Activated naive CD4-positive, alpha-beta T cell treated with anti-CD3 and anti-CD28 coated beads for 36 hours (primary cell): ENCODE results near the gene CTXN2. TPM values are rescaled to one million over a fixed set of nuclear protein-coding genes. Genes with fewer than 3 reads are reported as not detected.

Experiments
- CTCF ChIA-PET: fragments of 350-600 bp; sonication (Branson Sonifier 250); formaldehyde crosslinking; loops from one replicate; lab custom pipeline; 2021; ENCODE audit warnings: antibody characterized with exemption; lab: Charles Lee
- DNase-seq: peaks from one replicate; pipeline ENCODE4 v3.0.0-alpha.2; 2020
- H3K27ac Mint-ChIP-seq: one replicate; pipeline ENCODE4 v1.8.0; 2021; ENCODE audit warnings: mild to moderate bottlenecking, mixed read lengths
- H3K27me3 Mint-ChIP-seq: one replicate; pipeline ENCODE4 v1.8.0; 2021; ENCODE audit warnings: low read depth, mixed read lengths
- H3K36me3 Mint-ChIP-seq: one replicate; pipeline ENCODE4 v1.8.0; 2021; ENCODE audit warnings: low read depth, mixed read lengths
- H3K4me1 Mint-ChIP-seq: one replicate; pipeline ENCODE4 v1.8.0; 2021; ENCODE audit warnings: low read depth, mixed read lengths
- H3K4me3 Mint-ChIP-seq: one replicate; pipeline ENCODE4 v1.8.0; 2021; ENCODE audit warnings: mild to moderate bottlenecking, moderate library complexity, mixed read lengths
- H3K9me3 Mint-ChIP-seq: one replicate; pipeline ENCODE4 v1.8.0; 2021; ENCODE audit warnings: mixed read lengths
- intact Hi-C: fragments of 100-400 bp; cut with micrococcal nuclease; formaldehyde crosslinking; loops from one replicate; pipeline ENCODE4 v1.15.1; 2023
- total RNA-seq, 2 experiments: library from RNA; stranded (reverse); gene quantifications; one replicate each; pipeline ENCODE4 v1.2.3, GENCODE V29; 2021

CTXN2 gene
- total RNA-seq = not detected

GRCh38 chr15:48191574-48192225 lies at the start of gene CTXN2:
Gene CTXN2 (plus strand): TSS chr15:48191665. CDS start chr15:48201301, 9,636 bp downstream.
- Mint-ChIP-seq H3K27ac (no peak within 1 kb of the TSS), H3K4me1 (no peaks in the 10 kb centered on the region), H3K36me3 (no peaks in the 10 kb centered on the region), H3K4me3 (no peak within 1 kb of the TSS), H3K27me3 (peaks cover 52% of the 10 kb centered on the region), H3K9me3 (no peaks in the 10 kb centered on the region)
- CTCF ChIA-PET = no interaction called here
- intact Hi-C loops = no loop called here
- no peak for DNase-seq

GRCh38 chr15:48143856-48144255 lies 47.6 kb upstream of the CTXN2 start:
- no peak for DNase-seq
- CTCF ChIA-PET = no interaction called here
- Mint-ChIP-seq H3K9me3 (no peaks in the 10 kb centered on the region), H3K4me1 (no peaks in the 10 kb centered on the region), H3K36me3 (peaks cover 3% of the 10 kb centered on the region), H3K27ac (no peak overlapping the region), H3K27me3 (no peaks in the 10 kb centered on the region), H3K4me3 (no peak overlapping the region)
- intact Hi-C loops = no loop called here

GRCh38 chr15:48144889-48145288 lies 46.6 kb upstream of the CTXN2 start:
- Mint-ChIP-seq H3K27ac (no peak overlapping the region), H3K9me3 (no peaks in the 10 kb centered on the region), H3K27me3 (no peaks in the 10 kb centered on the region), H3K4me1 (no peaks in the 10 kb centered on the region), H3K4me3 (no peak overlapping the region), H3K36me3 (peaks cover 5% of the 10 kb centered on the region)
- CTCF ChIA-PET = no interaction called here
- no peak for DNase-seq
- intact Hi-C loops = no loop called here

GRCh38 chr15:48145923-48146322 lies 45.5 kb upstream of the CTXN2 start:
- Mint-ChIP-seq H3K4me1 (no peaks in the 10 kb centered on the region), H3K27me3 (no peaks in the 10 kb centered on the region), H3K27ac (no peak overlapping the region), H3K9me3 (no peaks in the 10 kb centered on the region), H3K4me3 (no peak overlapping the region), H3K36me3 (peaks cover 7% of the 10 kb centered on the region)
- intact Hi-C loops = no loop called here
- CTCF ChIA-PET = no interaction called here
- DNase-seq = no peak

- no peak overlapping the region for H3K27ac Mint-ChIP-seq
- peaks cover 12% of the 10 kb centered on the region for H3K36me3 Mint-ChIP-seq
- H3K4me1 Mint-ChIP-seq = no peaks in the 10 kb centered on the region
- intact Hi-C loops = no loop called here
- H3K9me3 Mint-ChIP-seq = no peaks in the 10 kb centered on the region
- H3K27me3 Mint-ChIP-seq = no peaks in the 10 kb centered on the region
- CTCF ChIA-PET = interaction anchor here (0.7 kb wide), 1 partner anchor 505 kb away, joined by 4 read pairs; no protein-coding TSS in a partner anchor
- no peak for DNase-seq
- H3K4me3 Mint-ChIP-seq = no peak overlapping the region
Observed at GRCh38 chr15:48147358-48147757, 44.1 kb upstream of the CTXN2 start.

GRCh38 chr15:48149858-48150257 lies 41.6 kb upstream of the CTXN2 start:
- Mint-ChIP-seq H3K4me1 (no peaks in the 10 kb centered on the region), H3K9me3 (no peaks in the 10 kb centered on the region), H3K27ac (no peak overlapping the region), H3K36me3 (peaks cover 17% of the 10 kb centered on the region), H3K27me3 (no peaks in the 10 kb centered on the region), H3K4me3 (no peak overlapping the region)
- no peak for DNase-seq
- CTCF ChIA-PET = no interaction called here
- intact Hi-C loops = no loop called here

GRCh38 chr15:48153526-48153925 lies 37.9 kb upstream of the CTXN2 start:
- Mint-ChIP-seq H3K9me3 (no peaks in the 10 kb centered on the region), H3K36me3 (peaks cover 22% of the 10 kb centered on the region), H3K27me3 (no peaks in the 10 kb centered on the region), H3K27ac (no peak overlapping the region), H3K4me1 (no peaks in the 10 kb centered on the region), H3K4me3 (no peak overlapping the region)
- no peak for DNase-seq
- intact Hi-C loops = no loop called here
- CTCF ChIA-PET = no interaction called here

- peaks cover 2% of the 10 kb centered on the region for H3K27me3 Mint-ChIP-seq
- no peak overlapping the region for H3K27ac Mint-ChIP-seq
- intact Hi-C loops = no loop called here
- CTCF ChIA-PET = no interaction called here
- no peak overlapping the region for H3K4me3 Mint-ChIP-seq
- H3K36me3 Mint-ChIP-seq = peaks cover 15% of the 10 kb centered on the region
- no peaks in the 10 kb centered on the region for H3K9me3 Mint-ChIP-seq
- peaks cover 3% of the 10 kb centered on the region for H3K4me1 Mint-ChIP-seq
- DNase-seq = no peak
Observed at GRCh38 chr15:48168616-48169015, 22.8 kb upstream of the CTXN2 start.

- peaks cover 6% of the 10 kb centered on the region for H3K4me1 Mint-ChIP-seq
- no peak overlapping the region for H3K27ac Mint-ChIP-seq
- CTCF ChIA-PET = no interaction called here
- no peak overlapping the region for H3K4me3 Mint-ChIP-seq
- peaks cover 11% of the 10 kb centered on the region for H3K36me3 Mint-ChIP-seq
- peaks cover 1% of the 10 kb centered on the region for H3K9me3 Mint-ChIP-seq
- intact Hi-C loops = loop anchor here (10.0 kb wide), 1 partner anchor 984 kb away; the partner anchor contains the start of gene COPS2
- no peak for DNase-seq
- H3K27me3 Mint-ChIP-seq = peaks cover 3% of the 10 kb centered on the region
Observed at GRCh38 chr15:48170981-48171380, 20.5 kb upstream of the CTXN2 start.

GRCh38 chr15:48175126-48175525 lies 16.3 kb upstream of the CTXN2 start:
- peak; percentile 3 for DNase-seq
- CTCF ChIA-PET = no interaction called here
- peaks cover 1% of the 10 kb centered on the region for H3K9me3 Mint-ChIP-seq
- H3K27me3 Mint-ChIP-seq = peaks cover 16% of the 10 kb centered on the region
- no peak overlapping the region for H3K27ac Mint-ChIP-seq
- H3K4me1 Mint-ChIP-seq = peaks cover 16% of the 10 kb centered on the region
- H3K4me3 Mint-ChIP-seq = no peak overlapping the region
- no peaks in the 10 kb centered on the region for H3K36me3 Mint-ChIP-seq
- intact Hi-C loops = loop anchor here (5.0 to 10.0 kb wide), 2 partner anchors 637 to 980 kb away; partner anchors contain the start of genes CEP152 and COPS2

GRCh38 chr15:48176112-48176511 lies 15.4 kb upstream of the CTXN2 start:
- H3K27ac Mint-ChIP-seq = no peak overlapping the region

GRCh38 chr15:48176957-48177356 lies 14.5 kb upstream of the CTXN2 start:
- peaks cover 16% of the 10 kb centered on the region for H3K4me1 Mint-ChIP-seq
- no peak for DNase-seq
- H3K27me3 Mint-ChIP-seq = peaks cover 20% of the 10 kb centered on the region
- H3K27ac Mint-ChIP-seq = peak overlapping the region; percentile 85
- H3K36me3 Mint-ChIP-seq = no peaks in the 10 kb centered on the region
- peaks cover 1% of the 10 kb centered on the region for H3K9me3 Mint-ChIP-seq
- intact Hi-C loops = loop anchor here (1.0 to 10.0 kb wide), 3 partner anchors 155 to 978 kb away; partner anchors contain the start of genes CEP152 and COPS2
- H3K4me3 Mint-ChIP-seq = peak overlapping the region; percentile 78
- CTCF ChIA-PET = interaction anchor here (0.7 kb wide), 1 partner anchor 116 kb away, joined by 3 read pairs; no protein-coding TSS in a partner anchor

More at GRCh38 chr15:48176112-48176511, 15.4 kb upstream of the CTXN2 start:
- H3K4me1 Mint-ChIP-seq = peaks cover 16% of the 10 kb centered on the region
- no peaks in the 10 kb centered on the region for H3K36me3 Mint-ChIP-seq
- CTCF ChIA-PET = no interaction called here
- intact Hi-C loops = loop anchor here (5.0 to 10.0 kb wide), 2 partner anchors 636 to 979 kb away; partner anchors contain the start of genes CEP152 and COPS2
- H3K9me3 Mint-ChIP-seq = peaks cover 1% of the 10 kb centered on the region
- H3K4me3 Mint-ChIP-seq = peak overlapping the region; percentile 78
- H3K27me3 Mint-ChIP-seq = peaks cover 17% of the 10 kb centered on the region
- no peak for DNase-seq

- Mint-ChIP-seq H3K27me3 (peaks cover 24% of the 10 kb centered on the region), H3K4me1 (peaks cover 16% of the 10 kb centered on the region), H3K4me3 (peak overlapping the region; percentile 78), H3K36me3 (no peaks in the 10 kb centered on the region), H3K9me3 (peaks cover 1% of the 10 kb centered on the region), H3K27ac (peak overlapping the region; percentile 85)
- CTCF ChIA-PET = interaction anchor here (0.7 kb wide), 1 partner anchor 115 kb away, joined by 3 read pairs; no protein-coding TSS in a partner anchor
- DNase-seq = peak; percentile 14
- intact Hi-C loops = loop anchor here (1.0 to 10.0 kb wide), 3 partner anchors 155 to 977 kb away; partner anchors contain the start of genes CEP152 and COPS2
Observed at GRCh38 chr15:48177383-48177765, 14.1 kb upstream of the CTXN2 start.
